Activated CD8-positive, alpha-beta T cell treated with anti-CD3 and anti-CD28 coated beads for 36 hours (primary cell): ENCODE data around the gene PIEZO1. TPM values are rescaled to one million over a fixed set of nuclear protein-coding genes. Genes with fewer than 3 reads are reported as not detected.

ENCODE experiments used
- ATAC-seq: fragments of 200-7000 bp; cut with Tn5 transposase; one replicate; pipeline ENCODE4 v1.10.0; 2021; ENCODE audit warnings: mild to moderate bottlenecking, moderate library complexity
- CTCF ChIA-PET: fragments of 350-600 bp; sonication (Branson Sonifier 250); formaldehyde crosslinking; loops from one replicate; lab custom pipeline; 2021; ENCODE audit warnings: antibody characterized with exemption; lab: Charles Lee
- POLR2A ChIA-PET: fragments of 350-600 bp; sonication (Branson Sonifier 250); formaldehyde crosslinking; loops from one replicate; lab custom pipeline; 2021; ENCODE audit warnings: antibody characterized with exemption; lab: Charles Lee
- DNase-seq: peaks from one replicate; pipeline ENCODE4 v3.0.0-alpha.2; 2020
- H3K27ac Mint-ChIP-seq: one replicate; pipeline ENCODE4 v1.8.0; 2021; ENCODE audit warnings: mild to moderate bottlenecking, mixed read lengths
- H3K27me3 Mint-ChIP-seq: one replicate; pipeline ENCODE4 v1.8.0; 2021; ENCODE audit warnings: mixed read lengths
- H3K36me3 Mint-ChIP-seq: one replicate; pipeline ENCODE4 v1.8.0; 2021; ENCODE audit warnings: low read depth, mixed read lengths
- H3K4me1 Mint-ChIP-seq: one replicate; pipeline ENCODE4 v1.8.0; 2021; ENCODE audit warnings: low read depth, mixed read lengths
- H3K4me3 Mint-ChIP-seq: one replicate; pipeline ENCODE4 v1.8.0; 2021; ENCODE audit warnings: mild to moderate bottlenecking, moderate library complexity, mixed read lengths
- H3K9me3 Mint-ChIP-seq: one replicate; pipeline ENCODE4 v1.8.0; 2021; ENCODE audit warnings: mixed read lengths
- intact Hi-C: fragments of 100-400 bp; cut with micrococcal nuclease; formaldehyde crosslinking; loops from one replicate; pipeline ENCODE4 v1.10.0; 2022
- total RNA-seq, 2 experiments: library from RNA; stranded (reverse); gene quantifications; one replicate each; pipeline ENCODE4 v1.2.3, GENCODE V29; 2021
- TF ChIP-seq, protein P1 (sequence below): fragments of 200-600 bp; IDR thresholded peaks from one replicate; pipeline ENCODE4 v1.8.0; 2022; ENCODE audit warnings: antibody characterized with exemption, mild to moderate bottlenecking

The PIEZO1 gene
- total RNA-seq, 2 experiments from 2014 or later = 87.7 to 91.8 TPM

DNA sequence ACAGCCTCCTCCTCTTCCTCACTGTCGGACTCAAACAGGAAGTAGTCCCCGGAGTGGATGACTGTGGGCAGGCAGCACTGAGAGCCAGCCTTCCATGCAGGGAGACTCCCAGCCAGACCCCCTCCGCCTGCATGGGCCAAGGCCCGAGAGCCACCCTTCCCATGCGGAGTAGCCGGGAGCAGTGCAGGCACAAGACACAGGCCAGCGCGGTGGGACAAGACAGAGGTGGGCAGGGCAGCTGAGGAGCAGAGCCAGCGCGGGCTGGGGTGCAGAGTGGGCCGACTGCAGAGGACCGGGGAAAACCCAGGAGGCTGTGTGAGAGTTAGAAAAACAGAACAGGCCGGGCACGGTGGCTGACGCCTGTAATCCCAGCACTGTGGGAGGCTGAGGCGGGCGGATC, 61.1 kb downstream of the PIEZO1 start:
- POLR2A ChIA-PET = interaction anchor here (1.1 kb wide), 1 partner anchor 15 kb away, joined by 3 read pairs; no protein-coding TSS in a partner anchor
- no peak for ATAC-seq

DNA sequence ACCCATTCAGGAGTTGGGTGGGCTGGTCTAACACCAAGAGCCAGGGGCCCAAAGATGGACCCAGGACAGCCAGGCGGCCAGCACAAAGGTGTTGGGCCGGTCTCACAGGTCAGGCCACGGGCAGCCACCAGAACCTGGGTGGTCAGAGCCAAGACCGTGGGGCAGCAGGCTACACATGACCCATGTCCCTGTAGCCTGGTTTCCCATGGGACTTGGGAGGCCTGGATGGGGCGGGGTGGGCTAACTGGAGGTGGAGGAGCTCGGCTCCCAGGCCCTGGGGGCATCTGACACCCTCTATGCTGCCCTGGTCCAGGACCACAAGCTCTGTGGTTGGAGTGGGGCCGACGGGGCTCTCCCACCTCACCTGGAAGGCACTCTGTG, 61.5 kb downstream of the PIEZO1 start:
- CTCF ChIA-PET = interaction anchor here (2.5 kb wide), 1 partner anchor 14 kb away, joined by 8 read pairs; no protein-coding TSS in a partner anchor

More for the DNA sequence above, 61.1 kb downstream of the PIEZO1 start:
- intact Hi-C loops = no loop called here
- Mint-ChIP-seq H3K36me3 (peaks cover 22% of the 10 kb centered on the region), H3K9me3 (no peaks in the 10 kb centered on the region), H3K4me3 (no peak overlapping the region), H3K27ac (no peak overlapping the region), H3K4me1 (no peaks in the 10 kb centered on the region), H3K27me3 (no peaks in the 10 kb centered on the region)
- CTCF ChIA-PET = interaction anchor here (2.5 kb wide), 1 partner anchor 13 kb away, joined by 8 read pairs; no protein-coding TSS in a partner anchor
- no peak for DNase-seq
- TF ChIP-seq, protein P1, sequence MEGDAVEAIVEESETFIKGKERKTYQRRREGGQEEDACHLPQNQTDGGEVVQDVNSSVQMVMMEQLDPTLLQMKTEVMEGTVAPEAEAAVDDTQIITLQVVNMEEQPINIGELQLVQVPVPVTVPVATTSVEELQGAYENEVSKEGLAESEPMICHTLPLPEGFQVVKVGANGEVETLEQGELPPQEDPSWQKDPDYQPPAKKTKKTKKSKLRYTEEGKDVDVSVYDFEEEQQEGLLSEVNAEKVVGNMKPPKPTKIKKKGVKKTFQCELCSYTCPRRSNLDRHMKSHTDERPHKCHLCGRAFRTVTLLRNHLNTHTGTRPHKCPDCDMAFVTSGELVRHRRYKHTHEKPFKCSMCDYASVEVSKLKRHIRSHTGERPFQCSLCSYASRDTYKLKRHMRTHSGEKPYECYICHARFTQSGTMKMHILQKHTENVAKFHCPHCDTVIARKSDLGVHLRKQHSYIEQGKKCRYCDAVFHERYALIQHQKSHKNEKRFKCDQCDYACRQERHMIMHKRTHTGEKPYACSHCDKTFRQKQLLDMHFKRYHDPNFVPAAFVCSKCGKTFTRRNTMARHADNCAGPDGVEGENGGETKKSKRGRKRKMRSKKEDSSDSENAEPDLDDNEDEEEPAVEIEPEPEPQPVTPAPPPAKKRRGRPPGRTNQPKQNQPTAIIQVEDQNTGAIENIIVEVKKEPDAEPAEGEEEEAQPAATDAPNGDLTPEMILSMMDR = no peak

DNA sequence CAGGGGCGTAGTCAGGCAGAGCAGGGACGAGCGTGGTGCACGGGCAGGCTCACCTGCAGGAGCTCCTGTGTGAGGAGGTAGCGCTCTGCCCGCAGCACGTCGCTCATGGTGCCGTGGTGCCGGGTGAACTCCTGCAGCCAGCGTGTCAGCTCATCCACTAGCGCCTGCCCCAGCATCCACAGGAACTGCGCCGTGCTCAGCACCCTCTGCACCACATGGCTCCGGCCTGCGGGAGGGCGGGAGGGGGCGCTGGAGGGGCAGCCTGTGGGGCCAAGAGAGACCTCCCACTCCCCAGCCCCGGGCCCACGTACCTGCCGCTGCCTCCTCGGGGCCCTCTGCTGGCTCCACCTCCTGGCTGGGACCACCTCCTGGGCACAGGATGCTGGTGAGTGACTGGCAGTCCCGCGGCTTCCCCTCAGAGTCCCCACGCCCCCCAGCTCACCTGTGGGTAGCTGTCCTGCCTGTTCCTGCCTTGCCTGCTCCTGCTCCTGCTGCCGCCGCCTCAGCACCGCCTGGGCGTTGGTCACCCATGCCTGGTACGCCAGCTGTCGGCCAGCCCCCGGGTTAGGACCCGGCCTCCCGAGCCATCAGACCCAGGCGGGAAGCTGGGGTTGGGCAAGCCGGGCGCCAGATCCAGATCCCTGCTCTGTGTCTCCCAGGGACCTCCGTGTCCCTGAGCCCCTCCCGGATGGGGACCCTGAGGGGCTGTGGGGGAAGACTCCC, 62.1 kb downstream of the PIEZO1 start:
- Mint-ChIP-seq H3K36me3 (peaks cover 27% of the 10 kb centered on the region), H3K4me3 (no peak overlapping the region), H3K4me1 (no peaks in the 10 kb centered on the region), H3K9me3 (no peaks in the 10 kb centered on the region), H3K27ac (no peak overlapping the region), H3K27me3 (no peaks in the 10 kb centered on the region)
- intact Hi-C loops = no loop called here
- ATAC-seq (no peak), DNase-seq (no peak)
- CTCF ChIA-PET = interaction anchor here (2.5 kb wide), 1 partner anchor 14 kb away, joined by 8 read pairs; no protein-coding TSS in a partner anchor
- POLR2A ChIA-PET = no interaction called here
- TF ChIP-seq, protein P1 = no peak

More for the DNA sequence above, 61.5 kb downstream of the PIEZO1 start:
- no peaks in the 10 kb centered on the region for H3K9me3 Mint-ChIP-seq
- H3K4me3 Mint-ChIP-seq = no peak overlapping the region
- peaks cover 22% of the 10 kb centered on the region for H3K36me3 Mint-ChIP-seq
- DNase-seq (no peak), ATAC-seq (no peak)
- POLR2A ChIA-PET = interaction anchor here (1.1 kb wide), 1 partner anchor 14 kb away, joined by 3 read pairs; no protein-coding TSS in a partner anchor
- intact Hi-C loops = no loop called here
- H3K4me1 Mint-ChIP-seq = no peaks in the 10 kb centered on the region
- H3K27me3 Mint-ChIP-seq = no peaks in the 10 kb centered on the region
- H3K27ac Mint-ChIP-seq = no peak overlapping the region
- TF ChIP-seq, protein P1 = no peak

GRCh38 chr16:88721815-88722755, 62.9 kb downstream of the PIEZO1 start:
- H3K27ac Mint-ChIP-seq = no peak overlapping the region
- CTCF ChIA-PET = interaction anchor here (1.0 to 2.5 kb wide), 2 partner anchors 15 kb away, joined by 4 to 8 read pairs; no protein-coding TSS in a partner anchor

More at GRCh38 chr16:88721815-88722755, 62.9 kb downstream of the PIEZO1 start:
- DNase-seq (no peak), ATAC-seq (no peak)
- TF ChIP-seq, protein P1 = no peak
- intact Hi-C loops = no loop called here
- no peaks in the 10 kb centered on the region for H3K27me3 Mint-ChIP-seq
- H3K36me3 Mint-ChIP-seq = peaks cover 31% of the 10 kb centered on the region
- no peaks in the 10 kb centered on the region for H3K4me1 Mint-ChIP-seq
- H3K4me3 Mint-ChIP-seq = no peak overlapping the region
- H3K9me3 Mint-ChIP-seq = no peaks in the 10 kb centered on the region
- POLR2A ChIA-PET = interaction anchor here (0.6 kb wide), 1 partner anchor 30 kb away, joined by 3 read pairs; no protein-coding TSS in a partner anchor
